HG02870 (cell line): ENCODE results near the gene TLR6.
"Not testable (repeated sequence)": the region's sequence is repeated elsewhere in the genome, so short reads cannot be mapped to it uniquely, and the experiment has no call there.

Experiments
- ATAC-seq: cut with Tn5 transposase; IDR thresholded peaks from one replicate; pipeline ENCODE4 v1.9.1; 2021; ENCODE audit warnings: mild to moderate bottlenecking, moderate library complexity; ENCODE audit not compliant: unreplicated experiment

TLR6 gene

GRCh38 chr4:38791010-38791409 is 65.6 kb downstream of the TLR6 start:
- no peak for ATAC-seq

GRCh38 chr4:38788317-38788716 is 68.3 kb downstream of the TLR6 start:
- no peak for ATAC-seq

- ATAC-seq, result no peak
These were observed 68.9 kb downstream of the TLR6 start for GRCh38 chr4:38787693-38788092.

- peak; percentile 82 for ATAC-seq
These were observed 70.7 kb downstream of the TLR6 start for GRCh38 chr4:38785901-38786402.

GRCh38 chr4:38785041-38785790 is 71.4 kb downstream of the TLR6 start:
- no peak for ATAC-seq

DNA sequence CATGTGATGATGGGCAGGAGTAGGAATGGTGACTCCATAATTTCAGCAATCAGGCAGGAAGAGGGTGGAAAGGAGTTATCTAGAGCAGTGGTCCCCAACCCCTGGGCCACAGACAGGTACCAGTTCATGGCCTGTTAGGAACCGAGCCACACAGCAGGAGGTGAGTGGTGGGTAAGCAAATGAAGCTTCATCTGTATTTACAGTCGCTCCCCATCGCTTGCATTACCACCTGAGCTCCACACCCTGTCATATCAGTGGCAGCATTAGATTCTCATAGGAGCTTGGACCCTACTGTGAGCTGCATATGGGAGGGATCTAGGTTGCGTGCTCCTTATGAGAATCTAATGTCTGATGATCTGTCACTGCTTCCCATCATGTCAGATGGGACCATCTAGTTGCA is 72.5 kb downstream of the TLR6 start:
- ATAC-seq, result no peak

DNA sequence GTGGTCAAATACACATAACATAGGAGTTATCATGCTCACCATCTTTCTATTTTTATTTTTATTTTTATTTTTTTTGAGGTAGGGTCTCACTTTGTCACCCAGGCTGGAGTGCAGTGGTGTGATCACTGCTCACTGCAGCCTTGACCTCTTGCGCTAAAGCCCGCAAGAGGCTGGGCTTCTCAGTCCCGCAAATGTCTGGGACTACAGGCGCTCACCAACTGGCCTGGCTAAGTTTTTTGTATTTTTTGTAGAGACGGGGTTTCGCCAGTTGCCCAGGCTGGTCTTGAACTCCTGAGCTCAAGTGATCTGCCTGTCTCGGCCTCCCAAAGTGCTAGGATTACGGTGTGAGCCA is 73.5 kb downstream of the TLR6 start:
- no peak for ATAC-seq

GRCh38 chr4:38782452-38783108 is 74.0 kb downstream of the TLR6 start, which contains the start of gene TLR10:
TSS of gene TLR10 (minus strand) at chr4:38782990. CDS start at chr4:38775590, 7,400 bp downstream.
- ATAC-seq, result peak; percentile 47

DNA sequence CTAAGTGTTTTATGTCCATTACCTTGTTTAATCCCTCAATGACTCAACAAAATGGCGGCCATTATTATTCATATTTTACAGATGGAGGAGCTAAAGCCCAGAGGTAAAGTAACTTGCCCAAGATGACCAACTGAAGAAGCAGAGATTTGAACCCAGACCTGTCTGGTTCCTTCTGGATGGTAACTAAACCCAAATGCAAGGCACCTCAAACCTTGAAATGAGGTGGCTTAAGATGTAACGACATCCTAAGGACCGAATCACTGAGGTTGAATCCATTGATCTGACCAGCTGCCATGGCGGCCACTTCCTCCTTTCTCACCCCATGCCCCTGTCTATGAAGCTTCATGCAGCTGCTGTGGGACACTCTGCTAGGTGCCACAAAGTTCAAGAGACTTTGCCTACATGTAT is 74.8 kb downstream of the TLR6 start:
- ATAC-seq, result no peak

- no peak for ATAC-seq
These were observed 75.7 kb downstream of the TLR6 start for GRCh38 chr4:38780833-38781484.

GRCh38 chr4:38779790-38780189 is 76.8 kb downstream of the TLR6 start:
- ATAC-seq, result no peak

GRCh38 chr4:38777925-38778324 is 78.7 kb downstream of the TLR6 start:
- ATAC-seq, result not testable (repeated sequence)

DNA sequence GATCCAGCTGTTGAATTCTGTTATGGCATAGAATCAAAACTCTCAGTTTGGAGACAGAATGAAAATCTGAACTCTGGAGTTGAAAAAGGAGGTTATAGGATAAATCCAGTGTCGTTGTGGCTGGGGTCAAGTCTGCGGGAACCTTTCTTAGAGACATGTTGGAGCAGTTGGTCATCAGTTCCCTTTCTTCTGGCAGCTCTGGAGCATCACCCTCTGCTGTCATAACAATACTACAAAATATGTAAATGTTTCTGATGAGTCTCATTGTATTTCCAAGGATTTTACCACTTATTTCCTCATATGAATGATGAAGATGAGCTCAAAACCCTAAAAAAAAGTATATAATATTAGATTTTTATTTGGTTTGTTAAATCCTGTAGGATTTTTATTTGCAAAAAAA is 81.3 kb downstream of the TLR6 start:
- ATAC-seq, result no peak

DNA sequence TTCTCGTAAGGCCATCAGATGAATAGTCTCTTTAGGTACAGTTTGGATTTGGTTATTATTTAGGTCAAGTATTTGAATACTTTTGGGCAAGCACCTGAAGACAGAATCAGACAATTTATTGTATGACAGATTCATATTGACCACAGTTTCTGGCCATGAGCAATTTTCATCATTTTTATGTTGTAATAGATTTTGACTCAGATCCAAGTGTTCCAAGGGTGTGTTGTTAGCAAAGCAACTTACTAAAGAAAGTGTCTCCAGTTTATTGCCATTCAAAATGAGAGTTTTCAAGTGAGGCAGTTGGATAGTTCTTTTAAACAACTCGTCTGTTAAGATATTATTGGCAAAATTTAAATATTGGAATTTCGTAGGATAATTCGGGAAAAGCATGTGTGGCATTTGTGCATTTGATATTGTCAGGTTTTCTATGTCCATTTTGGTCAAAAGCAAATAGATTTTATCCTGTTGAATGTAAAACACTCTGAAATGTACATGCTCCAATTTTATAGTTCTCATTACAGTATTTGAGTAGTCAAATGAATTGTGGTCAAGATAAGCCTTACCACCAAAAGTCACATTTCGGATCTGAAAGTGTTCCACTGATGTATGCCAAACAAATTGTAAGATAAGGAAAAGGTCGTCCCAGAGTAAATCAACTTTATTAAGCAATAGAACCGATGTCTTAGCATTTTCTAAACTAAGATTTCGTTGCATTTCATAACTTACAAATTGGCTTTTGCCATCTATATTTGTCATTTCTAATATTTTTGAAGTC is 82.2 kb downstream of the TLR6 start:
- ATAC-seq, result no peak
